NCI-H1694 treated with DMSO at 0.1 percent for 48 hours (cell line): ENCODE measurements around the gene HDDC2.

Experiments used
- DNase-seq: peaks from one replicate; lab custom pipeline; 2025; lab: John Stamatoyannopoulos, UW

Gene HDDC2, protein sequence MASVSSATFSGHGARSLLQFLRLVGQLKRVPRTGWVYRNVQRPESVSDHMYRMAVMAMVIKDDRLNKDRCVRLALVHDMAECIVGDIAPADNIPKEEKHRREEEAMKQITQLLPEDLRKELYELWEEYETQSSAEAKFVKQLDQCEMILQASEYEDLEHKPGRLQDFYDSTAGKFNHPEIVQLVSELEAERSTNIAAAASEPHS

DNA sequence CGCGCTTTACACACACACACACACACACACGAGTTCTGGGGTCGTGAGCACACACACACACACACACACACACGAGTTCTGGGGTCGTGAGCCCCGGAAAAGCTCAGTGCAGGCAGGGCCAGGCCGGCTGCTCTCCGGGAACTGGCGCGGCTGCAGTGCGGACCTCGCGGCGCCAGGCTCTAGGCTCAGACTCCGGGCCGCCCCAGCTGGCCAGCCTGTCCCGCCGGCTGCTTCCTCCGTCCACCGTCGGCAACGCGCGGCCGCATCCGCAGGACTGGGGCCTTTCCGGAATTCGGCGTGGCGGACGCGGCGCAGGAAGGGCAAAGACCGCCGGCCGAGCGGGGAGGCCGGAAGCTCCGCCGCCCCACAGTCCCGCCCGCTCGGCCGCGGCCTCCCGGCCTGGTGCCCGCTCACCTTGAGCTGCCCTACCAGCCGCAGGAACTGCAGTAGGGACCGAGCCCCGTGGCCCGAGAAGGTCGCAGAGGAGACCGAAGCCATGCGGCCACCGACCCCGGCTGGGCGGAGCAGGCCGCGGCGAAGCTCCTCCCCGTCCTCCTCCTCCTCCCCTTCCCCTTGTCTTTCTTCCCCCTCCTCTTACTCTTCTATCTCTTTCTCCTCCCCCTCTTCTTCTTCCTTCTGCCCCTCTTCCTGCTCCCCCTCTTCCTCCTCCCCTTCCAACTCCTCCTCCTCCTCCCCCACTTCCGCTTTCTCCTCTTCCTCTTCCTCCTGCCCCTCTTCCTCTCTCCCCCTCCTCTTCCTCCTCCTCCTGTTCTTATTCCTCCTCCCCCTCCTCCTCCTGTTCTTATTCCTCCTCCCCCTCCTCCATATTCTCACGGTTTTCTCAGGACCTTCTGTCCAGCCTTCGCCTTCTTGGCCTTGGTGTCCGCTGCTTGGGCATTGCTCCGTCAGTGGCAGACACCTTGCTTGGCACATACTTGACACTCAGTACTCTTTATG is at the start of gene HDDC2:
Gene HDDC2 (minus strand): TSS at position 533 of the 957 bp plus-strand sequence. CDS start 35 bp downstream, at position 498.
- DNase-seq, result peak; percentile 18

DNA sequence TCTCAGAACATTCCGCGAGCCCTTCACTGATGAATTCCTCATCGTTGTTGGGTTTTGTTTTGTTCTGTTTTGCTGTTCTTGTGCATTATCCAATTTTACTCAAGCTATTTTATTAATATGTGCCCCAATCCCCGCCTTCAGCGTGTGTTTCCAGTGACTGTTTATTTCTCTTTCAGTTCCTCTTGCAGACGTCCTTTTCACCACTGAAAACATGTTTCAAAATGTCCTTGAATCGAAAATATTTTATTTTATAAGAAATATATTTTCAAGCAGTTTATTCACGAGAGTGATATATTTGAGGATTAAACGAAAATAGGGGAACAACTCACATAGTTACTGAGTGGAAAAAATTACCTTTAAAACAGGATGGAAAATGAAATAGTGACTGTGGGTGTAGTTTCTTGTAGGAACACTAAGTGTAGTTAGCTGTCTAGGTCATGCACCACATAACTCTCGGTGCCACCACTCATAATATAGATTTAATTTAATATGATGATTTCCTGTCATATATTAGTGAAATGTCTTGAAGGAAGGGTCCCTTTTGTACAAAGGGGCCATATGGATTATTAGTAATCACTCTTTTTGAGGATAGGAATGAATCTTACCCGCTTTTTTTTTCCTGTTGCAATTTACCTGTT is 45.3 kb upstream of the HDDC2 start:
- no peak for DNase-seq

DNA sequence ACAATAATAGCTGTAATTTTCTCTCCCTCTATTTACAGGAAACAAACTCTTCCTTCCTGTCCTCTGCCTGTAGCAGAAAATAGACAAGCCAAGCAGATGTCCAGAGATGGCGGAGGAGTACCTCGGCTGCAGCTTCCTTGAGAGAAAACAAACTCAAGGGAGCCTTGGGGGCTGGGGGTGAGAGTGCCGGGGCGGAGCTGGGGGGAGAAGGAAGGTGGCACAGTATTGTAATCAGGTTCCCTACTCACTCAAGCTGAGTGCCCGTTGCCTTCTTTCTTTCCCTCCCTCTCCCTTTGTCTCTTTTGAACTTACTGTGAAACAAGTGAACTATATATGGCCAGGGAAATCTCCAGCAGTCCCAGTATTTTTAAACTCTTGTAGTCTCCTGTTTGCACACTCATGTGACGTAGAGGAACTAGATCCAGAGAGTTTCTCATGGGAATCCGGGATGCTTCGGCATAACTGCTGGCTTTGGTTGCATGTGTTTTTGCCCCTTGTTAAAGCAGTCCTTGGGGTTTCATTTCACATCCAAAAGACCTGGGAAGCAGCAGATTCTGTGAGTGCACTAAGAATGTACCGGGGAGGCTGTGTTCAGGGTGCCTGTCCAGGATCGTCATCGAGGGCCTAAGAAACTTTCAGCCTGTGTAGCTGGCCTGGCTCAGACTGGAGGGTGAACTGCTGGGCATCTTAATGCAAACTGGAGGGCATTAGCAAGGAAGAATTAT is 44.6 kb upstream of the HDDC2 start:
- no peak for DNase-seq

DNA sequence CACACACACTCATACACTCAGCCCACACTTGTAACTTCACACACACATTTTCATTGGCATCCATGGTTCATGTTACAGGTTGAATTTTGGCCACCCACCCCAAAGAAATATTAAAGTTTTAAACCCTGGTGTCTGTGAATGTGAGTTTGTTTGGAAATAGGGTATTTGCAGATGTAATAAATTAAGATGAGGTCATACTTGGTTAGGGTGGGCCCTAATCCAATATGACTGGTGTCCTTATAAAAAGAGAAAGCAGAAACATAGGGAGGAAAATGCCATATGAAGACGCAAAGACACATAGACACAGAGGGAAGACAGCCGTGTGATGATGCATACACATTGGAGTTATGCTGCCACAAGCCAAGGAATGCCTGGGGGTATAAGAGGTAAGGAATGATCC is 39.7 kb upstream of the HDDC2 start:
- DNase-seq, result no peak

DNA sequence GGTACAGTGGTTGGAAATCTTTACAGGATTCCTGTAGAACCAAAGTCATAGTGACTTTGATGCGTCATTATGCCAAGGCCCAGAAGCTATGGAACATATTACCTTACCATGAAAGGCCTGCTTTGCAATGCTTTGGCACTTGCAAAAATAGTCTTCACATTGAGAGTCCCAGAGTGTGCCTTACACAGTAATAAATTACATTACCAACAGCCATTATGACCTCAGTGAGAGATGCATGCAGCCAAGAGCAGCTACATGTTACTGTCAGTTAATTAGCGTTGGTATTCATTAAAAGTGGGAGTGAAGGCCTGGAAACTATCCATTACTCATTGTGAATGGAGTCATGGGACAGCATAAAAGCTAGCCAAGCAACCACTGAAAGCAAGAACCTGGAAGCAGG is 39.2 kb upstream of the HDDC2 start:
- no peak for DNase-seq

DNA sequence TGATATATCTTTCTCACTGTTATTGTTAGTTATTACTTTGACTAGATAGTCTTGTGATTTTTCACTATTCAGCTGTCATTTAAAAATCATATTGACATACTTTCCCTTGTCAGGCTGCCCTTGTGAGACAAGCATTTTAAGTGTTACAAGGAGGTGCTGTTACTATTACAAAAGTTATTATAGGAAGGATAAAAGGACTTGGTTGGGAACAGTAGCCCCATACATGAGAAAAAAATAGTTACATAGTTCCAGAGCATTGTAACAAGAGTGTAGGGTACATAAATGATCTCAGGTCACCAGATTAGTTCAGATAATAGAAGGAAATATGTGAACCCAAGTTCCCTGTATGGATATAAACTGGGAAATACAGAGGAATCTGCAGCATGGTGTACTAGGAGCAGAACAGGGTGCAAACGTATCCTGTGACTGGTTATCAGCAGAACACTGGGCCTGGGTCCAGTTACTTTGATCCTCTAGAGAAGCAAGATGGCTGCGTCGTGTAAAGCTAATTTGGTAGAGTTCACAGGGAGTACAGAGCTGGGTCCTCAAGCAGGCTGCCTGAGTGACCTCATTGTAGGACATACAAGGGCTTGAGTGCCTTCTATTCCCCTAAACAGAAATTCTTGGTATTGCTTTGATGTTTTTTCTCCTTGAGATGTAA is 38.5 kb upstream of the HDDC2 start:
- no peak for DNase-seq

DNA sequence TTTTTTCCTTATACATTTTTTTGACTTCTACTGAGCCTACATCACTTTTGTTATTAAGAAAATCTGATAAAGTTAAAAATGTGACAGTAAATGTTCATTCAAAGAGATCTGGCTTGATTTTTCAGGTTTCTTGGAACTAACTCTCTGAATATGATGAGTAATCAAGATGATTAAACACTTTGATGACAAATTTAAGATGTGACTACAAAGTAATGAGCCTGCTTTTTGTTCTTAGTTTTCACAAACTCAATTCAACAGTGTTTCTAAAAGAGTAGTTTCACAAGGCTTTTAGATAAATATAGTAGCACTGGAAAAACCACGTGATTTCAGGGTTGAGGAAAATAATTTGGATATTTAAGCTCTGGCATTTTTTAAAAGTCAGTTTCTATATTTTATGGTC is 37.9 kb upstream of the HDDC2 start:
- no peak for DNase-seq

DNA sequence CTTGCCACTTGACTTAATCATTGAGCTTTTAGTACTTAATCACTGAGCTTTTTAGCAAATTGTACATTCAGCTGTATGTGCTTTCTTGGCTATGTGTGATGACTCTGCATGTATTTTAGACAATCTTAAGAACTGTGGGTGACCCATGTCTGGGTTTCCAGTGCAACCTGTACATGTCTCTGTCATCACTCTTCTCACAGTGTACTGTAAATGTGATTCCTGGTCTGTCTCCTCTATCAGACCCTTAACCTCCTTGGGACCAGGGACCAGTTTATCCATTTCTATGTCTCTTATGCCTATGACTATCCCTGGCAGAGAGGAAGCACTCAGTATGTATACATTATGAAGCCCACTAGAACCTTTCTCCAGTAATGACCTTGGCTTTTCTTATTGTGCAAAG is 36.6 kb upstream of the HDDC2 start:
- DNase-seq, result no peak

DNA sequence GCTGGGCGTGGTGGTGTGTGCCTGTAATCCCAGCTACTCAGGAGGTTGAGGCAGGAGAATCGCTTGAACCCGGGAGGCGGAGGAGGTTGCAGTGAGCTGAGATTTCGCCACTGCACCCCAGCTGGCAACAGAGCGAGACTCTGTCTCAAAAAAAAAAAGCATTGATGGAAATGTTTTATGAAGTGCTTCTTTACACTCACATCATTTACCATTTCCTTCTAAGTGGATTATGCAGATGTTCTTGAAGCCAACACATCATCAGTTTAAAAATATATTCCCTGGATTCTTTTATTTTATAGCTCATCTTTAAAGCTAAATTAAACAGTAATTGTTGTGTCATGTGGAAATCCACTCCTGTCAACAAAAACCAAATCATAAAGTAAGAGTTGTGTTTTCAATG is 35.9 kb upstream of the HDDC2 start:
- DNase-seq, result no peak

DNA sequence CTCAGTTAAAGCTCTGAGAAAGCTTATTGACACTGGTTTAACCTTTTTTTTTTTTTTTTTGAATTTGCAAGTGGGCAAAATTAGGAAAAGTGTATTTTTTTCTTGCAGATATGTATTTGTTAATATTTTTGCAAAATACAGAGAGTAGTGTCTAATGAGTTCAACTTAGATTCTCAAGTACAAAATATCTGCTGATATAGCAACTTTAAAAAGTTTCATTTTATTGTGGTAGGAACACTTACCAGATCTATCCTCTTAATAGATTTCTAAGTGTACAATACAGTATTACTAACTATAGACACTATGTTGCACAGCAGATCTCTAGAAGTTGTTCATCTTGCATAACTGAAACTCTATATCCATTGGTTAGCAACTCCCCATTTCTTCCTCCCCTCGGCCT is 30.9 kb upstream of the HDDC2 start:
- DNase-seq, result no peak

DNA sequence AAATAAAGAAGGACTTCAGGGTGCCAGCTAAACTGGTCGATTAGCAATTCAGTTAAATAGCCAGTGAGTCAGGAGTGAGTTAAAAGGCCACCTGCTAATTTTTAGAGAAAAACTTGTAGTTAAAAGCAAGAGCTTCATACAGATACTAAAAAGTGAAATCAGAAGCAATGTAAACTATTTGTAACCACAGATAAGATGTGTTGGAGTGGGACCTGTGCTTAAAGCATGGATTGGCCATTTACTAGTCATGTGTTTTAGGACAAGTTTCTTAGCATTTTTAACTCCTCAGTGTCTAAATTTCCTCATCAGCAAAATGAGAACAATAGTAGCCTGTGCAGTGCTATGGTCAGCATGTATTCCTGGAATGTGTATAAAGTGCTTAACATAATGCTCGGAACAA is 23.8 kb upstream of the HDDC2 start:
- DNase-seq, result no peak

DNA sequence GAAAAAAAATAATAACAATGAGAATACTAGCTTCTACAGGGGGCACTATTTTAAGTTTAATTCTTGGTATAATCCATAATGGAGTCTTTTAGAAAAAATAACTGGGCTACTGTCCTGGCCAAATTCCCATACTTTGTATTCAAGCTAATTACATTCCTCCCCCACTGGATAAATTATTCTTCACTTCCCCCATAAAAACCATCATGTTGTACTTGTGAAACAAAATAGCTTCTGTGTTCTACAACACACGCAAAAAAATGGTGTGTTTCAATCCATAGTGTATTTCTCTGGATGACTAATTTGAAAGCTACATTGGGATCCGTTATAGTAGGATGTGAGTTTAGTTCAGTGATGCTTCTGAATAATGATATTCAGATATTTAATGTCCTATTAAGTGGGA is 21.6 kb upstream of the HDDC2 start:
- no peak for DNase-seq

DNA sequence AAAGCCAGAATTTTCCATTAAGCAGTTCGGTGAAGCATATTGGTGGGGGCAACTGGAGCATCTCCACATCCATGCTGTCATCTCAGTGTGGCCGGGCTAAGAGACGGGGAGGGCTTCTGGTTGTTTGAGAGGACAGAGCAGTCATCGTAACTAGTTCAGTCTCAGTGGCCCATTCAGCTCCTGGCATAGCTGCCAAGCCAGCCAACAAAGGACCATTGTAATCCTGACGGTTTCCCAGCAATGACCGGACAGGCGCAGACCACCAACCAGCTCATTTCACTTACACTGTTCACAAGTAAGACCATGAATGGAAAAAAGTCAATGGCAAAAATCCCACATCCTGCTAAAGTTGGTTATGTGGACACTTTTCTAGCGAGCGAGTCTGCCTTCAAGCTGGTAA is 14.9 kb upstream of the HDDC2 start:
- no peak for DNase-seq

DNA sequence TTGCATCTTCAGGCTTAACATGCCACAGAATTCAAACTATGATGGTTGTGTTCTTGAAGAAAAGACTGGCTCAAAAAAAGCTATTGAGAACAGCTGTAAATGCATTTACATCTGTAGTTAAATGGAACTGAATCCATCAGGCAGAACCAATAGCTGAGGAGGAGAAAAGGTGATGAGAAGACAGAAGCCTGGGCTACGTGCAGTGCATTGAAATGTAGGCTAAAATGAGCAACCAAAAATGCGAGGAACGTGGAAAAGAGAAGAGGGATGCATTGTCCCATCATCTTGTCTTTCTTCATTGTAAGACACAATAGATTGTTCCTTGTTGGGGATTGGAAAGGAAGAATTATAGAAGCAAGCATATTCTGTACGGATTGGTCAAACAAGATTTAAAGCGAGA is 13.8 kb upstream of the HDDC2 start:
- DNase-seq, result no peak

DNA sequence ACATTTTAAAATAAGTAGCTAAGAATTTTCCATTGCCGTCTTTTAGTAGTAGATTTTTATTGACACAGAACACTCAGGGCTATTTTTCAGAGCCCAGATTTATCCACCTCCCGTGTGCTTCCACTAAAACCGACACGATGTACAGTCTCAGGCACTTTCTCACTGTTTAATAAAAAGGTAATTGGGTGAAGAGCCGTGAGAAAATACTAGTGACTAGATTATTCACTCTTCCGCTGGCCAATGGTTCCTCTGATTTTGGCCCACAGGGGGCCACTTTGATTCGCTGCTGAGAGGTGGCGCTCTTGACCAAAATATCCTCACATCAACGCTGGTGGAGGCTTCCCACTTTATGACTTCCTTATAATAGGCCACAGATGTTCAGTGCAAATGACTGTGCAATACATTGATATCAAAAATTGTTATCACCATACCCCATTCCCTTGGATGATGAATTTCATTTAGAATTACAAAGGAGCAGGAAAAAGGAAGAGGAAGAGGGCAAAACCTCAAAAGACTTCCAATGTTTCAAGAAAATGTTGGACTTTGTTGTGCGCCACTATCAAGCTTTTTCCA is 12.3 kb upstream of the HDDC2 start:
- peak; percentile 55 for DNase-seq

DNA sequence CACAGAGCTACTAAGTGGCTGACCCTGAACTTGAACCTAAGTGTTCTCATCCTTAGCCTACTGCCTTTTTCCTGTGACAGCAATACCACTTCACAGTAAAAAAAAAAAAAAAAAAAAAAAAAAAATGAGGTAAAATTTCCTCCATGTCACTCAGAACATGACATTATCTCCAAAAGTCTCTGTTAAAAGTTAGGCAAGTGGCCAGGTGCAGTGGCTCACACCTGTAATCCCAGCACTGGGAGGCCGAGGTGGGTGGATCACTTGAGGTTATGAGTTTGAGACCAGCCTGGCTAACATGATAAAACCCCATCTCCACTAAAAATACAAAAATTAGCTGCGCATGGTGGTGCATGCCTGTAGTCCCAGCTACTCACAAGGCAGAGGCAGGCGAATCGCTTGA is 11.2 kb upstream of the HDDC2 start:
- no peak for DNase-seq

DNA sequence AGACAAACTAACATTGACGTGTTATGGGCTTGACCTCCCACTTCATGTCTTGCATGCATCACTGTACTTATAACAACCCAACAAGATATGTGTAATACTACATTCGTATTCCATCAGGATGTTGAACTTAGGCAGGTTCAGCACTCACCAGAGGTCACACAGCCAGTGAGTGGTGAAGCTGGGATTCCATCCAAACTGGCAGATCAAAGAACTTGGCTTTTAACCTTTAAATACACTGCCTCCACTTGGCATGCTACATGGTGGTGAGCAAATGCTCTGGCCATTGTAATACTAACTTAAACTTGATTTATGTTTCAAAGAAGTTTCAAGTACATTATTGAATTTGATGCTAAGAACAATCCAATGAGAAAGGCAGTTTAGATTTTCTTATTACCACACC is 10.7 kb upstream of the HDDC2 start:
- no peak for DNase-seq

DNA sequence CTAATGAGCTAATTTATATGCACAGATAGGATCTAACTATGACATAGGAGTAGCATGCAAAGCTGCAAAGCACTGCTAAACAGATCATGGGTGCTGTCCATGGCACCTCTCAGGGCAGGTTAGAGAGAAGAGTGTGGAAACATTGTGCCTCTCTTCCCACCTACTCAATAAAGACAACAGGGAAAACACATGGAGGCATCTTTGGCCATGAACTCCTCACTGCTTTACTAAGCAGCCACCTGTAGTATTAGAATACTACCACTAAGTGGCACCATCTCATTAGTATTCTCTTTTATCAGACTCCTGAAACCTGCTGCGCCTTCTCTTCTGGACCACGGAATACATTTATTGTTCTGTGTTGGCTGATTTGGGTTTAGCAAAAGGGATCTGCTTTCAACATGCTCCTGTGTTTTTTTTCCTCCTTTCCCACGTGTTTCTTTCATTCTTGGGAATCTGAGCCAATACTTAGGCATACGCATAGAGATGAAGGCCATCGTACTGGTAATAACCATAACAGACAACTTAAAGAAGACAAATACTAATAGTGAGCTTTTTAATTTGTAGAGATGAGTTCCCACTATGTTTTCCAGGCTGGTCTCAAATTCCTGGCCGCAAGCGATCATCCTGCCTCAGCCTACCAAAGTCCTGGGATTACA is 9.4 kb upstream of the HDDC2 start:
- DNase-seq, result peak; percentile 74

DNA sequence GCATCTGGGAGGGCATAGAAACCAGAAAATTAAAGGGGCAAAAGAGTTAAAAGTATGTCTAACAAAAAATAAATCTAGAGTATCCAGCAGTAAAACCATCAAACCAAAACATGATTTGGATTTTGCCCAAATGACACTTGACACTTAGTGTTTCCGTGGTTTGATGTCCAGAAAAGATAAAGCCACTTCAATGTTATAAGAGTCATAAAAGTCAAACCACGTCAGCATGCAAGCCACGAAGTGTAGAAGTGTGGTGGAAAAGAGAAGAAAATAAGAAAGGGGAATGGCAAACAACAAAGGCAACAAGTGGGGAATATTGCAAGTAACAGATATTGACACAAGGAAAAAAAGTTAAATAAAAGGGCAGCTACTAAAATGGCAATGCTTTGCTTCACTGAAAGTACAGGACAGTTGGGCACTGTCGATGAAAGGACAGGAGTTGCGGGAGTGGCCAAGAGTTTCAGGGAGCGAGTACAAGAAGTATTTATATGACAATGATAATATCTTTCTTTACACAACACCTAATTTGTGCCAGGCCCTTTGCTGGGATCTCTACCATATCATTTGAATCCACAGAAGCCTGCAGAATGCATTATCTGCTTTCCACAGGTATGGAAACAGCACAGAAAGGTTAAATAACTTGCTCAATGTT is 6.3 kb upstream of the HDDC2 start:
- no peak for DNase-seq

DNA sequence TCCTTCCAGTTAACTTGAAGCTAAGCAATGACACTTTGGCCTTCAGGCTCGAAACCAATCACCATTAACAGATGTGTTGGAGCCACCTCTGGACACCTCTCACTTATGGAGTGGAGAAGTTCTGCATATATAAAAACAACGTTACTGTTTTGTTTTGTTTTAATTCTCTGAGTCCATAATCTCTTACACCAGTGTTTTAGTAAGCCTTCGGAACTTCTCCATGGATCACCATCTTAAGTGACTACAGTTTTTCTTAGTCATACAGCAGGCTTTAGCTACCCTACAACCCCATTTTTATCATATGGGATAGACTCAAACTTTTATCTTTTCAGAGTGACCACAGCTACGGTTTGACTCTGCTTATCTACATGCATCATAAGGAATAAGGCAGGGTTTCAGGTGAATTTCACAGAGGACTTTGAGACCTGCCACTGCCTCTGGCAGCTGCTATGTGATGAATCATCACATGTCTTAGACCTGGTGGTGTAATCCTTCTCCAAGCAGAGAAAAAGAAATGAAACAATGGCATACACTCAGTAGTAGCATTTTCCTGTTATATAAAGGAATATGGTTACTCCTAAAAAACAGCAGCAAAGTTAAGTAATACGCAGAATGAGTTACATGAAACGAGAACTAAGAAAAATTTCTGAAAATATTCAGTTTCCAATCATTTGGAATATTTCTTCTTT is 5.5 kb upstream of the HDDC2 start:
- DNase-seq, result no peak
